ENCODE measurements around the gene MT2A.
"Not testable (repeated sequence)": the region's sequence is repeated elsewhere in the genome, so short reads cannot be mapped to it uniquely, and the experiment has no call there.

MT2A gene

DNA sequence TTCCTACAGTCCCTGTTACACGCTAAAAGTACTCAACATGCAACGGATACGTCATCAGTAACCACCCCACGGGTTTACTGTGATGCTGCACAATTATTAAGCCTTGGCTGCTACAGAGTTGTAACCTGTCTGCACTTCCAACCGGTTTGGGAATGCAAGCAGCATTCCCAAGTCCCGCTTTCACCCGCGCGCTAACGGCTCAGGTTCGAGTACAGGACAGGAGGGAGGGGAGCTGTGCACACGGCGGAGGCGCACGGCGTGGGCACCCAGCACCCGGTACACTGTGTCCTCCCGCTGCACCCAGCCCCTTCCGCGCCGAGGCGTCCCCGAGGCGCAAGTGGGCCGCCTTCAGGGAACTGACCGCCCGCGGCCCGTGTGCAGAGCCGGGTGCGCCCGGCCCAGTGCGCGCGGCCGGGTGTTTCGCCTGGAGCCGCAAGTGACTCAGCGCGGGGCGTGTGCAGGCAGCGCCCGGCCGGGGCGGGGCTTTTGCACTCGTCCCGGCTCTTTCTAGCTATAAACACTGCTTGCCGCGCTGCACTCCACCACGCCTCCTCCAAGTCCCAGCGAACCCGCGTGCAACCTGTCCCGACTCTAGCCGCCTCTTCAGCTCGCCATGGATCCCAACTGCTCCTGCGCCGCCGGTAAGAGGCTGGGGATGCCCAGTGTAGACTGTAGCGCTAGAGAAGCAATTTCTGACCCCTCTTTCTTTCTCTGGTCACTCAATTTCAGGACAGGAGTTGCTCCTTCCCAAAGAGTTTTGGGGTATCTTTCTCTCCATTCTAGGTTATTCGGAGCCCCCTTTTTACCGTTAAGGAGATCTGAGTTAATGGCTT is at the start of gene MT2A:
MT2A (plus strand) TSS at position 542 of the 833 bp plus-strand sequence; CDS start at position 614, 72 bp downstream.
- peak; percentile 99 for DNase-seq

DNA sequence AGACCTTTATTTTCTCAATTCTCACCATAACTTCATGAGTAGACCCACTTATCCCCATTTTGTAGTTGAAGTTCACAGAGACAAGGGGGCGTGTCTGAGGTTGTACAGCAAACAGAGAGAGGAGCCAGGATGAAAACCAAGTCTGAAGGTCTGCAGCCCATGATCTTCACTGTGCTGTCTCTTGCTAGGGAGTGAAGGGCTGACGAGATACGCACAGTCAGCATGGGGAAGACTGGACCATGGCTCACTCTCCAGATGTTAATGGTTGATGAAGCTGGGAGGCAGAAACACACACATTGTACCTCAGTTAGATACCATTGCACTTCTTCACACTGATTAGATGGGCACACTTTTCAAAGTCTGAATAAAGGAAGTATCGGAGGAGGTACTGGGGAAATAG is 49.3 kb upstream of the MT2A start:
- DNase-seq, result no peak

DNA sequence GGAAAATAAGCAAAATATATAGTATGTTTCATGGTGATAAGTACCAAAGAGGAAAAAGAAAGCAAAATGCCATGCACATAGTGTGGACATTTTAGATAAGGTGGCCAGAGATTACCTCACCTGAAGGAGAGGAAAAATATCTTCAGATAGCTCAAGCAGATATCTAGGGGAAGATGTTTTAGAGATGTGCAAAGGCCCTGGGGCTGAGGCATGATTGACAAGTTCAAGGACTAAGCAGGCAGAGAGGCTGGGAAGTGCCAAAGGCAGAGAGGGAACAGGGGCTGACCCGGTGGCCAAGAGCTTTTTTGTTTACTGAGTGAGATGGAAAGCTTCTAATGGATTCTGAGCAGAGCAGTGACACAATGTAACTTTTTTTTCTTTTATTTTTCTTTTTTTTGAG is 47.9 kb upstream of the MT2A start:
- no peak for DNase-seq

DNA sequence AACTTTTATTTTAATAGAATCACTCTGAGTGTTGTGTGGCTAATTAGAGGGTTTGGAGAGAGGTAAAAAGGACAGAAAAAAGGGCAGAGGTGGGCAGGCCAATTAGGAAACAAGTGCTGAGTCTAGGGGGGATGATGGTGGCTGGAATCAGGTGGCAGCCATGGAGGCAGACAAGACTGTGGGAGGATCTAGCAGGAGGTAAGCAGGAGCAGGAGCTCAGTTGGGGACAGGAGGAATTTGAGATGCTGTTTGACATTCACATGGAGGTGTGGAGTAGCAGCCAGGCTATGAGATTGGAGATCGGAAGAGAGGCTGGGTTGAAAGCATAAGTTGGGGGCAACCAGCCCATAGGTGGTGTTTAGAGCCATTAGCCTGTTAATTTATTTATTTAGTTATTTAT is 47.3 kb upstream of the MT2A start:
- DNase-seq, result no peak

DNA sequence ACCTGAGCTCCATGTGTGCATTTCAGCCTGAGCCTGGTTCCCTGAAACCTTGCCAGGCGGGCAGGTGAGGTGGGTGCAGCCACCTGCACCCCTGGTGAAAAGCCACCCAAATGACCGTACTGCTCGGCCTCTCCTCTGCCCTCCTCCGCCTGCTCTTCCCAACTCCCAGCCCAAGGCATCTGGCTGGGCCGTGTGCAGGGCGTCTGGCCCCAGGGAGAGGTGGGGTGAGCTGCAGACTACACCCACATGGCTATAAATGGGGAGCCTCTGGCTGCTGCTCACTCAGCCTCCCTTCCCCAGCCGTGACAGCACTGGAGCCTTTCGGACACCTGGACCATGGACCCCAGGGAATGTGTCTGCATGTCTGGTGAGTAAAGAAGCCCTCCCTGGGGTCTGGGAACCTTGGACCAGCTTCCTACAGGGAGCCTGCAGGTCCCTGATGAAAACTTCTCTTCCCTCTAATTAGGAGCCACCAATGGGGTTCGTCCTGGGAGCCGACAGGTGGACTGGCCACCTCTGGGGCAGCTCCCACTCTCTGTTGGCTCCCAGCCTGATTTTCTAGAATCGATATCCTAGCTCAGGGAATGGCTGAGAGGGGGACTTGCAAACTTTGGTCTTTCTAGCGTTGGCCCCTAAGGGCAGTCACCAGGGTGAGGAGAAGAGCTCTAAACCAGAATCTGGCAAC is 43.4 kb upstream of the MT2A start, which contains the start of gene MT4:
MT4 (plus strand) TSS at position 281 of the 685 bp plus-strand sequence; CDS start at position 337, 56 bp downstream.
- no peak for DNase-seq

DNA sequence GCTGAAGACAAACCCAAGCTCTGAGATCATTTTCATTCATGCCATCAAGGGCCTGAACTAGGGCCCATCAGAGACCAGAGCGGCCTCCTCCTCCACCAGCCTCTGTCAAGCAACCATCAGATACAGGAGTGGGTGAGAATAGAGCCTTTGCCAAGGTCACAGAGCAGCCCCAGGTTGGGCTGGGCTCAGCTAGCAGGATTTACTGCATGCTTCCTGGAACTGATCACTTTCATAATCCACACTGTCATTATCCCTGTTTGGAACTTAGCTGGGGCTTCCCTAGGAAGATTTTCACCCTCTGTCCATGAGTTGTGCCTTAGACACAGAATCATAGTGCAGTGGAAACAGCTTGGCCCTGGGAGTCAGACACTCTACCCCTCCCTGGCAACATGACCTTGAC is 38.4 kb upstream of the MT2A start:
- no peak for DNase-seq

DNA sequence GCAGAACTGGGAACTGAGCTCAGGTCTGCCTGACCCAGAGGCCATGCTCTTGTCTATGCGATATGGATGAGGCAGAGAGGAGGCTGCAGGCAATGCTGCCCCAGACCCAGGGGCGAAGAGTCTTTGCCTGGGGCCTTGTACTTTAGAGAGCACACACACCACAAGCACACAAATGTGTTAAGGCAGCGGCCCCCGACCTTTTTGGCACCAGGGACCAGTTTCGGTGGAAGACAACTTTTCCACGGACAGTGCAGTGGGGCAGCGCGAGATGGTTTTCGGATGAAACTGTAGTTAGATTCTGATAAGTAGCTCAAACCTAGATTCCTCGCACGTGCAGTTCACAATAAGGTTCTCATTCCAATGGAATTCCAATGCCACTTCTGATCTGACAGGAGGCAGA is 36.9 kb upstream of the MT2A start:
- no peak for DNase-seq

DNA sequence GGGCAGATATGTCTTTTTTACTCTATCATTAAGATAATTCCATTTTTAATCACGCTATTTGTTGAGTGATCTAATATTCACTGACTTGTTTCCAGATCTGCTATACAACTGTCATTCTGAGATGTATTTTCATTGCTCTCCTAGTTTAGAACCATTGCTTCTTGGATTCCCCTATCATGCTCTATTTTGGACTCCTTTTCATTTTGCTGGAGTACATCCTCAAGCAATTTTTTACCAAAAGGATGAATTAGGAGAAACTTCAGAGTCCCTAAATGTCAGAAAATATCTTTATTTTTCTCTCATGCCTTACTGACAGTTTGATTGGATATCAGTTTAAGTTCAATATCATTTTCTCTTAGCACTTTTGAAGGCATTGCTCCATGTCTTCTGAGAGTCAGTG is 33.8 kb upstream of the MT2A start:
- no peak for DNase-seq

DNA sequence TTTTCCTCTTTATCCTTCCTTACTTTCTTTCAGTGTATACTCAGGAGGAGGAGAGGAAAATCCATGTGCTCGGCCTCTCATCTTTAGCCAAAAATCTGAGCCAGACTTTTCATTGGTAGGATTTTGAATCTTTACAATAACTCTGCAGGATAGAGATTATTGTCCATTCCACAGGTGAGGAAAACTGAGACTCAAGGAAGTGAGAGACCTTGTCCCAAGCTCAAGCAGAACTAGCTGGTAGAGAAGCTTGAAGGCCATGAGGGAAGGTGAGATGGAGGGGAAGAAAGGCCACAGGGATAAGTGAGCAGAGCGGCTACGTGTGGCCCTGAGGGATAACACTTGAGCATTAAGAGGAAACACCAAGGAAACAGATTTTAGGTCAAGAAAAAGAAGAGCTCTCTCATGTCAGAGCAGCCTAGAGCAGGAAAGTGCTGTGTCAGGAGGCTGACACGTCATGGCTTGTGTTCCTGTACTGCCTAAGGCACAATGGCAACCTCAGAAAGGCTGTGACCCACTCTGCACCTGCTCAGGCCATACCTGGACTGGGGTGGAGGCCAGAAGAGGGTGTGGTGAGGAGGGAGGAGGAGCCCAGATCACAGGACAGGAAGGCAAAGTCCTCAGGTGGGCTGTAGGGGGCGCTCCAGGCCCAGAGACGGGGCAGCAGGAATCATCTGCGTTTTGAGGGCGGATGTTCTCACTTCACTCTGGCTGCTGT is 31.6 kb upstream of the MT2A start:
- DNase-seq, result peak; percentile 81

DNA sequence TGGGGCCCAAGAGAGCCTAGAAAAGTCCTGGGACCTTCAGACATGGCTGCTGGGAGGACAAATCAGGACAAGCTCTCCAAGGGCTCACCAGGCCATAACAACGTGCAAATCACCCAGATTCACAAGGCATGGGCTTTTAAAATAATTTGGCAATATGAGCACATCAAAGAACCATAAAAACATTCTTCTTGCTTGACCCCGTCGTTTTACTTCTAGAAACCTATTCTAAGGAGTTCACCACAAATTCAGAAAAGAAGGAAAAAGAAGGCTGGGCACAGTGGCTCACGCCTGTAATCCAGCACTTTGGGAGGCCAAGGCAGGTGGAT is 31.1 kb upstream of the MT2A start:
- DNase-seq, result no peak

DNA sequence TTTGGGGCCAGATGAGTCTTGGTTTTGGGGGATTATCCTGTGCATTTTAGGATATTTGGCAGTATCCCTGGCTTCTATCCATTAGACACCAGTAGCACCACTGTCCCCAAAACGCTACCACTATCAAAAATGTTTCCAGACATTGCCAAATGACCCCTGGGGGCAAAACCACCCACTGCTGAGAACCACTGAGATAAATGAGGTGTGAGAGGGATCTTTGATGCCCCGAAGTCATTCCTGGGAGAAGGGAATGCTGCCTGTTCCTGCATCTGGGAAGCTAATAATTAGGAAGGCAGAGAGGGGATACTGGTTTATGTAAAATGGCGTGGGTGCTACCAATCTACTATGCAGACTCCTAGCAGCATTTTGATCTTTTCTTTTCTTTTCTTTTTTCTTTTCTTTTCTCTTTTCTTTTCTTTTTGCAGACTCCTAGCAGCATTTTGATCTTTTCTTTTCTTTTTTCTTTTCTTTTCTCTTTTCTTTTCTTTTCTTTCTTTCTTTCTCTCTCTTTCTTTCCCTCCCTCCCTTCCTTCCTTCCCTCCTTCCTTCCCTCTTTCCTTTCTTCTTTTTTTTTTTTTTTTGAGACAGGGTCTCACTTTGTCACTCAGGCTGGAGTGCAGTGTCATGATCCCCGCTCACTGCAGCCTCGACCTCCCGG is 27.9 kb upstream of the MT2A start:
- no peak for DNase-seq

DNA sequence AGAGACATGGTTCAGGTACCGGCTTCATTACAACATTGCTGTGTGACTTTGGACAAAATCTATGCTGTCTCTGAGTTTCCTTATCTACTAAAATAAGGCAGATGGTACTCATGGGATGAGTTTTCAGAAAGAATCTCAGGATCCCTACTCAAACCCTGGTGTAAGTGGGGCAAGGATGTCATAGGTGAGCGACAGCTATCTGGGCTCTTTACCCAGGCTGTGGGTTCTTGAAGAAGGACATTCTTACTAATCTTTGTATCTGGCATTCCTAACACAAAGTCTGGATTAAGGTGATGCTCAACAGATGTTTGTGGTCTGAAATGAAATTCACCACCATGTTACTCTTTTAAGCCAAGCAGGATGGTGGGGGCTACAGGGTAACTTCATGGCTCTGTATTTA is 25.5 kb upstream of the MT2A start:
- not testable (repeated sequence) for DNase-seq

DNA sequence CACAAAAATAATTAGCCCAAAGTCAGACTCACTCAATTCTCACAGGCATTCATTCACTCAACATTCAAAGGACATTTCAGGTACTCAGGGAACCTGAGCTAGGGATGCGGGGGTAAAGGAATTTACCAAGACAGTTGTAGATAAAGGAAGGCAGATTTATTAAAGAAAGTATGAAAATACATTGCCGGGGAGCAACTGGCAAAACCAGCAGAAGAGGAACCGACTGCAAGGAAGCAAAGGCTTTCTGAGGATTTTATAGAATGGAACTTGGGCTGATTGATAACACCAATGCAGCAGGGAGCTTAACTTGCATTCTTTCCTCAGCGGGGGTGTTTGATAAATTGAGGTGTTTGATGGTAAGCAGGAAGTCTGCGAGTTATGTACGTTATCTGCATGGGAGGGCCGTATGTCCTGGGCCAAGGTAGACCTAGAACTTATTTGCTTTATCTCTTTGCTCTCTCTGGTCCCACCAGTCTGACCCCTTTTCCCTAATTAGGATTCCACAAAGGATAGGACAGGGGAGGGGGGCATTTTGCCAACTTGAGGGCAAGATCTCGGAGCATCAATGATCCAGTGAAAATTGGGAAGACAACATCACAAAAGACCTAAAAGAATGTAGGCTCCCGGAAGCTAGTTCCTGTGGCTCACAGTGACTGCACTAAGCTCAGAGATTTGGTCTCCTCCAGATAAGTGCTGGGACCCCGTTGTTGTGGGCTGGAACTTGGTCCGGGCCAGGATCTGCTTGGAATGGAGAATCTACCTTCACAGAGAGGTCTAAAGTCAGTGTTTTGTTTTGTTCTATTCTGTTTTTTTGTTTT is 24.8 kb upstream of the MT2A start:
- no peak for DNase-seq

DNA sequence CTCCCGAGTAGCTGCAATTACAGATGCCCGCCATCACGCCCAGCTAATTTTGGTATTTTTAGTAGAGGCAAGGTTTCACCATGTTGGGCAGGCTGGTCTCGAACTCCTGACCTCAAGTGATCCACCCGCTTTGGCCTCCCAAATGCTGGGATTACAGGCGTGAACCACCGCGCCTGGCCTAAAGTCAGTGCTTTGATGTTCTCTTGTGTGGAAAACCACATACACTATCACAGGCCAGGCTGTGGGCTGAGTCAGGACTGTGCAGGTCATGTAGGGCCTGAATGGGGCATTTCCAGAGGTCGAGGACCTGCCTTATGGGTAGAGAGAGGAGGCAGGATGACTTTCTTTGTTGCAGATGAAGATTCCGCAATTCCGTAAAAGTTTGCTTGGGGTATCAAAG is 24.1 kb upstream of the MT2A start:
- no peak for DNase-seq

DNA sequence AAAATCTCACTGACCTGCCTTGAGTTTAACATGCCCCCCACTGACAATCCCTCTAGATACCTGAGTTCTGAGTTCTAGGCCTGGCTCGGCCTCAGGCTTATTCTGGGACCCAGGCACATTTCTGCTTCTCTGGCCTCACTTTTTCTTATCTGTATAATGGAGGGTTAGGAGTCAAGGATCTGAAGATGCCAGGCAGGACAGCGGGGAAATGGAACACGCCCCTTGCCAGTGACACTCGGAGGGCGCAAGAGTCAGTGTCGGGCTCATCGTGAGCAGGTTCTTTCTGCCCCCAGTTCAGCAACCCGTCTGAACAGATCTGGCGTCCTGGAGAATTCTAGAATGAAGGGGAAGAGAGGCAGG is 19.6 kb upstream of the MT2A start:
- DNase-seq, result no peak

DNA sequence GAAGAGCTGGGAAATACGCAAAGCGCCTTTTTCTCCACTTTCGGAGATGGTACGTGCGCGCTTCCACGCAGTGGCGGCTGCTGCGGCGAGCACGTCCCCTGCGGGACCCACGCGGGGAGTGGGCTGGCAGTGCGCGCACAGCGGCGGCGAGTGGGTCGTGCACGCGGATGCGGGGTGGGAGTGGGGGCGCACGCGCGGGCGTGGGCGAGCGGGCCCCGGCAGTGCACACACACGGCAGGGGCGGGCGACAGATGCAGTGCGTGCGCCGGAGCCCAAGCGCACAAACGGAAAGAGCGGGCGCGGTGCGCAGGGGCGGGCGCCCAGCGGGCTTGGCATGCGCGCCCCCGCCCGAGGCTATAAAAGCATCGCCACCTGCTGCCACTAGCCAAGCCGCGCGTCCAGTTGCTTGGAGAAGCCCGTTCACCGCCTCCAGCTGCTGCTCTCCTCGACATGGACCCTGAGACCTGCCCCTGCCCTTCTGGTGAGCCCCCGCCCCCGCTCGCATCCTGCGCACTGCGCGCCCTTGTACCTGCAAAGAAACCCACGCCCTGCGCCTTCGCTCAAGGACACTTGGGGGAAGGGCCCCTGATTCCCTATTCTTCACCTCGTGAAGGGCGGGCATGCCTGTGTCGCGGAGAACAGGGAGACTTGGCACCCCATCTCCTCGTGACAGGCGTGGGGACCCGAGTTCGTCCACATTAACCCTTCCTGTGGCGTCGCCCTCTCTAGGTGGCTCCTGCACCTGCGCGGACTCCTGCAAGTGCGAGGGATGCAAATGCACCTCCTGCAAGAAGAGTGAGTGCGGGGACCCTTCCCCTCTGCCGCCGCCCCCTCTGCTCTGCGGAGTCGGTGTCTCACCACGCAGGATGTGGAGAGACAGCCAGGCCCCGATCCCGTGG is 19.0 kb upstream of the MT2A start, which contains the start of gene MT3:
MT3 (plus strand) TSS at position 388 of the 899 bp plus-strand sequence; CDS start at position 451, 63 bp downstream.
- DNase-seq, result no peak

DNA sequence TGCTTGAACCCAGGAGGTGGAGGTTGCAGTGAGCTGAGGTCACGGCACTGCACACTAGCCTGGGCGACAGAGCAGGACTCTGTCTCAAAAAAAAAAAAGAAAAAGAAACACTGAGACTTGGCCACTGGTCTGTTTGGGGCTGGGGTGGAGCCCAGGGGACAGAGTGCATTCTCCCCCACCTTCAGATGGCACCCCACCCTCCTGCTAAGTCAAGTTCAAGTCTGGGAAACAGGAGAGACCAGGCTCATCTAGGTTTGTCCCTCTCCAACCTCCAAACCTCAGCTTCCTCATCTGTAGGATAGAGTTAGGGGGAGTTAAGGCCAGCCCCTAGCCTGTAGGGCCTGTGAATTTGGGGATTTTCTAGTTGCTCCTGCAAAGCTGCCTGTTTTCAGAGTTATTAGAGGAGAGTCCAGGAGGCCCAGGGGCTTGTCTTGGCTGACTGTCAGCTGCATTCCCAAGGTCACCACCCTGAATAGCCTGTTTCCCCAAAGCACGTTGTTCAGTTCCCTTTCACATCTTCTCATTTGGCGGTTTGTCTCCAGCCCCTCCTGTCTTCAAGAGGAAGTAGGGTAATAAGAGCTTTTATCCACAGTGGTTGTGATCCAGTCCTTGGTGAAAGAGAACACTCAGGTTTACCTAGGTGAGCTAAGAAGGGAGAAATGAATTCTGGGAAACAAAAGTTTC is 16.9 kb upstream of the MT2A start:
- DNase-seq, result peak; percentile 39

DNA sequence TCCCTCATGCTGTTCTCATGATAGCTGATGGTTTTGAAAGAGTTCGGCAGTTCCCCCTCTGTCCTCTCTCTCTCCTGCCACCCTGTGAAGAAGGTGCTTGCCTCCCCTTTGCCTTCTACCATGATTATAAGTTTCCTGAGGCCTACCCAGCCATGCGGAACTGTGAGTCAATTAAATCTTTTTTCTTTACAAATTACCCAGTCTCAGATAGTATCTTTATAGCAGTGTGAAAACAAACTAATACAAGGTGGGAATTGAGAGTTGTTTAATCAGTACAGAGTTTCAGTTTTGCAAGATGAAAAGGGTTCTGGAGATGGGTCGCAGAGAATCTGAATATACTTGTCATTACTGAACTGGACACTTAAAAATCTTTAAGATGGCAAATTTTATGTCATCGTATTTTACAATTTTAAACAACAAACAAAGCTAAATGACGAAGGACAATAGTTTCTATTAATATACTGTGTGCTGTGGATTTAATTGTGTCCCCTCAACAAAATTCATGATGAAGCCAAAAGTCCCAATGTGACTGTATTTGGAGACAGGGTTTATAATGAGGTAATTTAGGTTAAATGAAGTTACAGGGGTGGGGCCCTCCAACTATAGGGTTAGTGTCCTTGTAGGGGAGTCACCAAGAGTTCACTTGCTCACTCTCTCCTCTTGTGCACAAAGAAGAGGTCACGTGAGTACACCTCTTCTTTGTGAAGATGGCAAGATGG is 14.7 kb upstream of the MT2A start:
- no peak for DNase-seq

DNA sequence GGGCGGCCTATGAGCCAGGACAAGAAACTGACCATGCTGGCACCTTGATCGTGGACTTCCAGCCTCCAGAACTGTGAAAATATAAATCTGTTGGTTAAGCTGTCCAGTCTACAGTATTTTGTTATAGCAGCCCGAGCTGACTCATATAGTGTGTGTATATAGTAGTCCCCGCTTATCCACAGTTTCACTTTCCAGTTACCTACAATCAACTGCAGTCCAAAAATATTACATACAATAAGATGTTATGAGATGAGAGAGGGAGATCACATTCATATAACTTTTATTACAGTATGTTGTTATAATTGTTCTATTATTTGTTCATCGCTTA is 14.1 kb upstream of the MT2A start:
- DNase-seq, result no peak

DNA sequence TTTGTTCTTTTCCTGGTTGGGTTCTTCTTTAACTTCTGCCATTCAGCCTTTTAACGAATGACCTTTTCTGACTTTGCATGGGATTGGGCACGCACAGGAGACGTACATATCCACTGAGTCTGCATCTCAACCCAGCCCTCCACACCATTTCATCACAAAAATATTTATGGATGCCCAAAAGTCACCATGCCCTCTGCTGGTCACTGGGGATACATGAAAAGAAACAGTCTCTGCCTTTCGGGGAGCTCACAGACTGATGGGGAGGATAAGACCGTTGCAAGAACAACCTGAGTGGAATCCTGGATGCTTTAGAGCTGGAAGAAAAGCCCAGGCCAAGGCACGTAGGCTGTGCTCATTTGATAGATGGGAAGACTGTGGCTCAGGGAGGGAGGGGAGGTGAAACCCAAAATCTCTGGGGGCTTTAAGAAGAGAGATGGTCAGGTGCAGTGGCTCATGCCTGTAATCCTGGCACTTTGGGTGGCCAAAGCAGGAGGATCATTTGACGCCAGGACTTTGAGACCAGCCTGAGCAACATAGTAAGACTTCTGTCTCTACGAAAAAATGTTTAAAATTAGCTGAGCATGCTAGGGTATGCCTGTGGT is 7.9 kb upstream of the MT2A start:
- peak; percentile 72 for DNase-seq
